H1 (cell line): ENCODE data around the gene PUSL1.

Experiments used
- EZH2 ChIP-seq: fragments of 200-600 bp; sonication (generic); IDR thresholded peaks from 2 replicates; pipeline ENCODE4 v1.7.1; 2012; ENCODE audit warnings: low read depth, mild to moderate bottlenecking, moderate library complexity, low read length, inconsistent platforms; ENCODE audit not compliant: severe bottlenecking
- RAD21 ChIP-seq, 2 experiments: IDR thresholded peaks in 1 of 2; conservative IDR thresholded peaks in 1 of 2; 2 replicates each; pipeline ENCODE4 v1.6.1; 2011; ENCODE audit warnings: low read depth in 2 of 2, low read length in 2 of 2, improper control_type of control experiment in 1 of 2, inconsistent platforms in 1 of 2, mild to moderate bottlenecking in 1 of 2, moderate library complexity in 1 of 2
- SAP30 ChIP-seq: fragments of 300-600 bp; sonication (generic); IDR thresholded peaks from 2 replicates; pipeline ENCODE4 v1.7.1; 2012; ENCODE audit warnings: low read length, moderate library complexity, mild to moderate bottlenecking, inconsistent platforms; ENCODE audit not compliant: insufficient read depth, insufficient replicate concordance

- TF ChIP-seq RAD21 (IDR thresholded peaks at IDR 0.05 in 1 of 2, conservative IDR thresholded peaks at IDR 0.05 in 1 of 2; ENCODE audit: low read depth in 2 of 2, low read length in 2 of 2) (no peak), SAP30 (no peak), EZH2 (no peak)
These were observed 29.9 kb downstream of the PUSL1 start for GRCh38 chr1:1338278-1338677.
